ENCODE results near the gene TMEM151A. TPM values are rescaled to one million over a fixed set of nuclear protein-coding genes. Genes with fewer than 3 reads are reported as not detected.
"Not testable (repeated sequence)": the region's sequence is repeated elsewhere in the genome, so short reads cannot be mapped to it uniquely, and the experiment has no call there.

The TMEM151A gene
- total RNA-seq, 1 donor from 2014 or later: not detected

DNA sequence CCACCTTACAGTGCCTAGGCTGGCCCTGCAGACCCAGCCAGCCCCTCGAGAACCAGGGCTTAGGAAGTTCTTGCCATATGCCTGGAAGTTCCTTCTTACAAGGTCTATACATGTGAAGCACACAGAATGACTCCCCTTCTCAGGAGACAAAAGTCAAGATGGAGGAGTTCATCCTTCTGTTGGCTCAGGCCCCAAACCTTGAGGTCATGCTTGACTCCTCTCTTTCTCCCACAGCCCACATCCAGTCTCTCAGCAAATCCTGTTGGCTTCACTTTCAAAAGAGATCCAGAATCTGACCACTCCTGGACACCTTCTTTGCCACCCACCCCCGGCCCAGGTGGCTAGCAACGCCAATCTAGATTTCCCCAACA, 26.9 kb downstream of the TMEM151A start:
- H3K4me1 ChIP-seq (ENCODE audit: control insufficient read depth in 3 of 3, insufficient read depth in 3 of 3, low read length in 3 of 3): peaks cover 23 to 42% (median 29%) of the 10 kb centered on the region in 3 donors
- H3K9ac ChIP-seq (ENCODE audit: low read depth in 1 of 3, low read length in 3 of 3): peak overlapping the region in 1 of 3 donors; percentile 45
- peak overlapping the region; percentile 65 for H3K27ac ChIP-seq (ENCODE audit: low read depth, low read length)
- no peaks in the 10 kb centered on the region for H3K36me3 ChIP-seq (ENCODE audit: control insufficient read depth in 3 of 3, insufficient read depth in 3 of 3, low read length in 3 of 3)
- H3K9me3 ChIP-seq (ENCODE audit: control insufficient read depth in 3 of 3, low read length in 3 of 3): no peaks in the 10 kb centered on the region
- peaks cover 18 to 27% (median 22%) of the 10 kb centered on the region in 3 donors for H3K27me3 ChIP-seq (ENCODE audit: control insufficient read depth in 3 of 3, insufficient read depth in 3 of 3, low read length in 3 of 3)
- peak overlapping the region in 2 of 3 donors; percentile 1 to 29 for H3K4me3 ChIP-seq (ENCODE audit: low read length in 3 of 3)

DNA sequence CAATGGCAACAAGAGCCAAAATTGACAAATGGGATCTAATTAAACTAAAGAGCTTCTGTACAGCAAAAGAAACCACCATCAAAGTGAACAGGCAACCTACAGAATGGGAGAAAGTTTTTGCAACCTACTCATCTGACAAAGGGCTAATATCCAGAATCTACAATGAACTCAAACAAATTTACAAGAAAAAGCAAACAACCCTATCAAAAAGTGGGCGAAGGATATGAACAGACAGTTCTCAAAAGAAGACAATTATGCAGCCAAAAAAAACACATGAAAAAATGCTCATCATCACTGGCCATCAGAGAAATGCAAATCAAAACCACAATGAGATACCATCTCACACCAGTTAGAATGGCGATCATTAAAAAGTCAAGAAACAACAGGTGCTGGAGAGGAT, 28.6 kb downstream of the TMEM151A start:
- H3K27ac ChIP-seq (ENCODE audit: low read depth, low read length); H3K36me3 ChIP-seq (ENCODE audit: control insufficient read depth in 3 of 3, insufficient read depth in 3 of 3, low read length in 3 of 3); H3K9ac ChIP-seq (ENCODE audit: low read depth in 1 of 3, low read length in 3 of 3); H3K9me3 ChIP-seq (ENCODE audit: control insufficient read depth in 3 of 3, low read length in 3 of 3); H3K4me3 ChIP-seq (ENCODE audit: low read length in 3 of 3): not testable (repeated sequence)
- Histone ChIP-seq H3K27me3 (ENCODE audit: control insufficient read depth in 3 of 3, insufficient read depth in 3 of 3, low read length in 3 of 3) (peaks cover 11 to 15% (median 14%) of the 10 kb centered on the region in 3 donors), H3K4me1 (ENCODE audit: control insufficient read depth in 3 of 3, insufficient read depth in 3 of 3, low read length in 3 of 3) (peaks cover 20 to 42% (median 24%) of the 10 kb centered on the region in 3 donors)

DNA sequence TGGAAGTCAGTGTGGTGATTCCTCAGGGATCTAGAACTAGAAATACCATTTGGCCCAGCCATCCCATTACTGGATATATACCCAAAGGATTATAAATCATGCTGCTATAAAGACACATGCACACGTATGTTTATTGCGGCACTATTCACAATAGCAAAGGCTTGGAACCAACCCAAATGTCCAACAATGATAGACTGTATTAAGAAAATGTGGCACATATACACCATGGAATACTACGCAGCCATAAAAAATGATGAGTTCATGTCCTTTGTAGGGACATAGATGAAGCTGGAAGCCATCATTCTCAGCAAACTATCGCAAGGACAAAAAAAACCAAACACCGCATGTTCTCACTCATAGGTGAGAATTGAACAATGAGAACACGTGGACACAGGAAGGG, 29.1 kb downstream of the TMEM151A start:
- not testable (repeated sequence) for H3K9ac ChIP-seq (ENCODE audit: low read depth in 1 of 3, low read length in 3 of 3); H3K27ac ChIP-seq (ENCODE audit: low read depth, low read length); H3K36me3 ChIP-seq (ENCODE audit: control insufficient read depth in 3 of 3, insufficient read depth in 3 of 3, low read length in 3 of 3); H3K4me3 ChIP-seq (ENCODE audit: low read length in 3 of 3); H3K9me3 ChIP-seq (ENCODE audit: control insufficient read depth in 3 of 3, low read length in 3 of 3)
- peaks cover 20 to 41% (median 25%) of the 10 kb centered on the region in 3 donors for H3K4me1 ChIP-seq (ENCODE audit: control insufficient read depth in 3 of 3, insufficient read depth in 3 of 3, low read length in 3 of 3)
- peaks cover 7 to 11% (median 10%) of the 10 kb centered on the region in 3 donors for H3K27me3 ChIP-seq (ENCODE audit: control insufficient read depth in 3 of 3, insufficient read depth in 3 of 3, low read length in 3 of 3)

DNA sequence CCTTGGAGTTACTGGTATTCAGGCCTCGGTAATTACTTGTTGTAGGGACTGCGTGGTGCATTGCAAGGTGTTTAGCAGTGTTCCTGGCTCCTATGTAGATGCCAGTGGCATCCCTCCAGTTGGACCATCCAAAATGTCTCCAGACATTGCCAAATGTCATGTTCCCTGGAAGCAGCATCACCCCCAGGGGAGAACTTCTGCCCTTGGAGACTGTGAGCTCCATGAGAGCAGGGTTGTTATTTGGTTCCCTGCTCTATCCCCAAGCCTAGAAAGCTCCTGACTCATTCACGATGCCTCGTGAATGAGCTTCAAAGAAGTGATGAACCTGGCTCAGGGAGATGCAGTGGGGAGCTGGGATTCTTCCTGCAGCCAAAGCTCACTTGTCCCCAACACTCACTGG, 29.9 kb downstream of the TMEM151A start:
- Histone ChIP-seq H3K27me3 (ENCODE audit: control insufficient read depth in 3 of 3, insufficient read depth in 3 of 3, low read length in 3 of 3) (peaks cover 0 to 2% (median 2%) of the 10 kb centered on the region in 3 donors), H3K9me3 (ENCODE audit: control insufficient read depth in 3 of 3, low read length in 3 of 3) (no peaks in the 10 kb centered on the region)

DNA sequence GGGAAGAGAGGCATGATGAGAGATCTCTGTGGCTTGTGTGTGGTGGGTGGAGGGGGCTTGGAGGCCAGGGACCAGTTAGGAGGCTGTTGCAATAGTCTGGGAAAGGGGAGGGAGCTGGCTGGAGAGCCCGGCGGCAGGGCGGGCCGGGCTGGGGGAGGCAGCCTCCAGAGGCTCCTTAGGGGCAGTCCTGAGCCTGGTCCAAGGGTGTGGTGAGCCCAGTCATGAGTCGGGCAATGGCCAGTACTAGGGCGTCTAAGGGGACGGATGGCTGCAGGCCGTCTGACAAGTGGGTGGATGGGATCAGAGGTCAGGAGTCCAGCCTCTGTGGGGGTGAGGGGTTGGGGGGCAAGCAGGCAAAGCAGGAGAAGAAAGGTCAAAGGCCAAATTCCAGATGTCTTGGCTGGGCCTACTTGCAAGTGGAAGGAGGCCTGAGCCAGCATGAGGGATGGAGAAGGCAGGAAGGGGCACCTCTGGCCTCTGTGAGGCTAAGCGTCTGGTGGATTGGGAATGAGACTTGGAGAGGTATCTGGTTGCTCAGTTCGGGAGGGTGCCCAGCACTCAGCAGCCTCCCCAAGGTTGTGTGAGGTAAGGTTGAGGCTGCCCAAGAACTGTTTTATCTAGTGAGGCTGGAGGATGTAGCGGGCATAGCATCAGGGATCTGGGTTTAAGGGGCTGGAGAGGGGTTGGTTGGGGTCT, 31.2 kb downstream of the TMEM151A start:
- H3K9ac ChIP-seq (ENCODE audit: low read depth in 1 of 3, low read length in 3 of 3): no peak overlapping the region
- no peak overlapping the region for H3K4me3 ChIP-seq (ENCODE audit: low read length in 3 of 3)
- no peaks in the 10 kb centered on the region for H3K27me3 ChIP-seq (ENCODE audit: control insufficient read depth in 3 of 3, insufficient read depth in 3 of 3, low read length in 3 of 3)
- no peaks in the 10 kb centered on the region for H3K36me3 ChIP-seq (ENCODE audit: control insufficient read depth in 3 of 3, insufficient read depth in 3 of 3, low read length in 3 of 3)
- peaks cover 27 to 39% (median 32%) of the 10 kb centered on the region in 3 donors for H3K4me1 ChIP-seq (ENCODE audit: control insufficient read depth in 3 of 3, insufficient read depth in 3 of 3, low read length in 3 of 3)
- H3K9me3 ChIP-seq (ENCODE audit: control insufficient read depth in 3 of 3, low read length in 3 of 3): no peaks in the 10 kb centered on the region
- peak overlapping the region; percentile 44 for H3K27ac ChIP-seq (ENCODE audit: low read depth, low read length)

More for the DNA sequence above, 29.9 kb downstream of the TMEM151A start:
- Histone ChIP-seq H3K27ac (ENCODE audit: low read depth, low read length) (peak overlapping the region; percentile 44), H3K36me3 (ENCODE audit: control insufficient read depth in 3 of 3, insufficient read depth in 3 of 3, low read length in 3 of 3) (no peaks in the 10 kb centered on the region), H3K9ac (ENCODE audit: low read depth in 1 of 3, low read length in 3 of 3) (no peak overlapping the region), H3K4me1 (ENCODE audit: control insufficient read depth in 3 of 3, insufficient read depth in 3 of 3, low read length in 3 of 3) (peaks cover 18 to 36% (median 26%) of the 10 kb centered on the region in 3 donors), H3K4me3 (ENCODE audit: low read length in 3 of 3) (no peak overlapping the region)

DNA sequence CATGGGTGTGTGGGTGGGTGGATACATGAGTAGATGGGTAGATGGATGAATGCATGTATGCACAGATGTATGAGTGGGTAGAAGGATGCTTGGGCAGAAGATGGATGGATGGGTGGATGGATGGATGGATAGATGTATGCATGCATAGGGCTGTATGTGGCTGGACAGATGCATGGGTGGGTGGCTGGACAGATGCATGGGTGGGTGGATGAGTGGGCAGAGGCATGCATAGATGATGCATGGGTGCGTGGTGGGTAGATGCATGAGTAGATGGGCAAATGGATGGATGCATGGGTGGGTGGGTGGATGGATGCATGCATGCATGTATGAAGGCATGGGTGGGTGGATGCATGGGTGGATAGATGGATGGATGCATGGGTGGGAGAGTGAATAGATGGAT, 32.0 kb downstream of the TMEM151A start:
- Histone ChIP-seq H3K9me3 (ENCODE audit: control insufficient read depth in 3 of 3, low read length in 3 of 3) (no peaks in the 10 kb centered on the region), H3K36me3 (ENCODE audit: control insufficient read depth in 3 of 3, insufficient read depth in 3 of 3, low read length in 3 of 3) (no peaks in the 10 kb centered on the region), H3K9ac (ENCODE audit: low read depth in 1 of 3, low read length in 3 of 3) (no peak overlapping the region), H3K27ac (ENCODE audit: low read depth, low read length) (no peak overlapping the region), H3K27me3 (ENCODE audit: control insufficient read depth in 3 of 3, insufficient read depth in 3 of 3, low read length in 3 of 3) (no peaks in the 10 kb centered on the region), H3K4me1 (ENCODE audit: control insufficient read depth in 3 of 3, insufficient read depth in 3 of 3, low read length in 3 of 3) (peaks cover 27 to 39% (median 34%) of the 10 kb centered on the region in 3 donors), H3K4me3 (ENCODE audit: low read length in 3 of 3) (no peak overlapping the region)

DNA sequence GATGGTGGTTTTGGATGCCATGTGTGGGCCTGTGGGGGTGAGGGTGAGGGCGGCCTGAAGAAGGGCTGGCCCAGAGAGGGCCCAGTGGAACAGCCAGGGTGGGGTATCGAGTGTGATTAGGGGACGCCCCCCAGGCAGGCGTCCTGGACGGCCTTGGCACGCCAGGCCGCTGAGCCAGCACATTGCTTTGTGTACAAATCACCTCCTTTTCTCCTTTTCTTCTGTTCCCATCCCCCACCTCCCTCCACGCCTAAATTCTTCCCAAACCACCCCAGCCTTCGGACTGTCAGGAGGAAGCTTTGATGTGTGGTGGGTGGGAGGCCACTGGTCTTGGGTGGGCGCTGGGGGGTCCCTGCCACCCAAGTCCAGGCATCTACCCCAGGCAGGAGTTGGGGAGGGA, 33.0 kb downstream of the TMEM151A start:
- no peak overlapping the region for H3K4me3 ChIP-seq (ENCODE audit: low read length in 3 of 3)
- no peaks in the 10 kb centered on the region for H3K36me3 ChIP-seq (ENCODE audit: control insufficient read depth in 3 of 3, insufficient read depth in 3 of 3, low read length in 3 of 3)
- H3K9me3 ChIP-seq (ENCODE audit: control insufficient read depth in 3 of 3, low read length in 3 of 3): no peaks in the 10 kb centered on the region
- H3K27ac ChIP-seq (ENCODE audit: low read depth, low read length): no peak overlapping the region
- H3K27me3 ChIP-seq (ENCODE audit: control insufficient read depth in 3 of 3, insufficient read depth in 3 of 3, low read length in 3 of 3): no peaks in the 10 kb centered on the region
- no peak overlapping the region for H3K9ac ChIP-seq (ENCODE audit: low read depth in 1 of 3, low read length in 3 of 3)
- peaks cover 27 to 41% (median 37%) of the 10 kb centered on the region in 3 donors for H3K4me1 ChIP-seq (ENCODE audit: control insufficient read depth in 3 of 3, insufficient read depth in 3 of 3, low read length in 3 of 3)

DNA sequence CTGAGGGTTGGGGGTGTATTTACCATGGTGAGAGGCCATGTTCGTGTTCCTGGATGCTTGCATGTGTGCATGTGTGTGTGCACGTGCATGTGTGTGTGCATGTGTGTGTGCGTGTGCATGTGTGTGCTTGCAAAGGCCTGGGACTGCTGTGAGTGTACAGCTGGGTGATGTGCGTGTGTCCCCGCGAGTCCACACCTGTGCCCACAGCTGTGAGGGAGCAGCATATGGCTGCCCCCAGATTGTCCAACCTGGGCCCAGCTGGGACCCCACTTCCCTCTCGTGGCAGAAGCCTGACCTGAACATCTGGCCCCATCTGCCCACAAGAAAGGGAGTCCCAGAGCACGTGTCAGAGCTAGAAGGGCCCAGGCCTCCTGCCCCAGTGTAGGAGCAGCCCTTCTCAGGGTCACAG, 33.6 kb downstream of the TMEM151A start:
- H3K9me3 ChIP-seq (ENCODE audit: control insufficient read depth in 3 of 3, low read length in 3 of 3): no peaks in the 10 kb centered on the region
- H3K4me3 ChIP-seq (ENCODE audit: low read length in 3 of 3): no peak overlapping the region
- H3K27ac ChIP-seq (ENCODE audit: low read depth, low read length): peak overlapping the region; percentile 64
- H3K9ac ChIP-seq (ENCODE audit: low read depth in 1 of 3, low read length in 3 of 3): no peak overlapping the region
- H3K4me1 ChIP-seq (ENCODE audit: control insufficient read depth in 3 of 3, insufficient read depth in 3 of 3, low read length in 3 of 3): peaks cover 27 to 41% (median 37%) of the 10 kb centered on the region in 3 donors
- H3K36me3 ChIP-seq (ENCODE audit: control insufficient read depth in 3 of 3, insufficient read depth in 3 of 3, low read length in 3 of 3): no peaks in the 10 kb centered on the region
- H3K27me3 ChIP-seq (ENCODE audit: control insufficient read depth in 3 of 3, insufficient read depth in 3 of 3, low read length in 3 of 3): no peaks in the 10 kb centered on the region

DNA sequence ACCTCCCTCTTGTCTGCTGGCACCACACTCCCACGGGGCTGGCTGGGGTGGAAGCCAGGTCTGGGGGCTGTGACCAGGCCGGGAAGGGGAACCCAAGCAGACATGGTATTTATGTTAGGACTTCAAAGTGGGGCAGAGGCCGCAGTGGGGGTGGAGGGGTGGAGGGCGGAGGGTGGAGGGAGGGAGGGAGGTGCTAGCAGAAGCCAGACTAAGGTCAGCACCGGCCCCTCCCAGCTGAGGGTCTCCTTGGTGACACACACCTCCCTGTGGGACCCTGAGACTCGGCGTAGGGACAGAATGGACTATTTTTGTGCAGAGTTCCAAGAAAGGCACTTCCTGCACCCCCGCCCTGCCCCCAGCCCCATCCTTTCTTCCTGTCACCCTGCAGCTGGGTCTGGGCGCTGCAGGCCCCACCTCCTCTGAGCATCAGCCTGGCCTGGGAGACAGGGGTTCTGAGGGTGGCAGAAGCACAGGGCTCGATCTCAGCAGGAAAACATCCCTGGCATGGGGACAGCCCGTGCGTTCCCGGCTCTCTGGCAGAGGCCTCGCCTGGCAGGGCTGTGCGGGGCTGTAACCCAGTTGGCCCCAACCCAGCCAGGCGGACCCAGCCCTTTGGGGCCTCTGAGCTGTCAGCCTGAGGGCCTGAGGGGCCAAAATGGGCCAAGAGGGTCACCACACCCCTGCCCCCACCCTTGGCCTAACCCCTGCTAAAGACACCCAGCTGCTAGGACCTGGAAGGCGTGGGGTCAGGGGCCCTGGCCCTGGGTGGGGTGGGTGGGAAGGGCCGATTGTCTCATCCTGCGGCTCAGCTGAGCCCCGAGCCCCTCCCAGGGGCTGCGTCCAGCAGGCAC, 34.8 kb downstream of the TMEM151A start:
- Histone ChIP-seq H3K4me3 (ENCODE audit: low read length in 3 of 3) (no peak overlapping the region), H3K4me1 (ENCODE audit: control insufficient read depth in 3 of 3, insufficient read depth in 3 of 3, low read length in 3 of 3) (peaks cover 27 to 41% (median 37%) of the 10 kb centered on the region in 3 donors), H3K9ac (ENCODE audit: low read depth in 1 of 3, low read length in 3 of 3) (peak overlapping the region; percentile 4 to 50 (median 23)), H3K27ac (ENCODE audit: low read depth, low read length) (peak overlapping the region; percentile 64), H3K36me3 (ENCODE audit: control insufficient read depth in 3 of 3, insufficient read depth in 3 of 3, low read length in 3 of 3) (no peaks in the 10 kb centered on the region), H3K27me3 (ENCODE audit: control insufficient read depth in 3 of 3, insufficient read depth in 3 of 3, low read length in 3 of 3) (no peaks in the 10 kb centered on the region), H3K9me3 (ENCODE audit: control insufficient read depth in 3 of 3, low read length in 3 of 3) (no peaks in the 10 kb centered on the region)

Measured in skeletal muscle tissue (tissue), 4 donors.